PFSK-1 (cell line): Measurements from ENCODE around the gene SORBS2.

ENCODE experiments used
- POLR2AphosphoS5 ChIP-seq: IDR thresholded peaks from 2 replicates; pipeline ENCODE4 v1.6.1; 2012; ENCODE audit warnings: low read depth, mild to moderate bottlenecking, control low read depth, low read length, moderate library complexity
- SIN3A ChIP-seq: IDR thresholded peaks from 2 replicates; pipeline ENCODE4 v1.6.1; 2012; ENCODE audit warnings: mild to moderate bottlenecking, low read length, moderate library complexity, borderline replicate concordance; ENCODE audit not compliant: insufficient read depth
- TAF1 ChIP-seq: IDR thresholded peaks from 2 replicates; pipeline ENCODE4 v1.6.1; 2012; ENCODE audit warnings: low read length, control low read depth, borderline replicate concordance; ENCODE audit not compliant: insufficient read depth

DNA sequence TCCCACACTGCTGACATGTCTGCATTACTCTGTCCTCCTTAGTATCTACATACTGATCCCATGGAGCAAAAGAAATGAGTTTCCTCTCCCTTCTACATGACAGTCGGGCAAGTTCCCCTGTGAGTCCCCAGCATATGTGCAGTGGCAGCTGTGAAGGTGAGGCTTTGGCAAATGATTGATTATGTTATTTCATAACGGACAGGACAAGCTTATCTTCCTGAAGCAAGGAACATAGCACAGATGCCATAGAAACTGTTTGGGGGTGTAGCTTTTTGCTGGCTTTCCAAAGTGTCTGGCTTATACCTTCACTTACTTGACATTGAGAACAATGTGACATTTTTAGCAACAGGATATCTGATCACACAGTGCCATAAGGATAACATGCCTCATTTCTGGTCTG, 139.8 kb downstream of the SORBS2 start:
- TF ChIP-seq SIN3A (no peak), POLR2AphosphoS5 (no peak), TAF1 (no peak)
